Smooth muscle cell (in vitro differentiated cells): ENCODE data around the gene EIF3B. TPM values are rescaled to one million over a fixed set of nuclear protein-coding genes. Genes with fewer than 3 reads are reported as not detected.

Experiments used
- DNase-seq: peaks from one replicate; lab custom pipeline; 2025; ENCODE audit not compliant: unreplicated experiment; lab: John Stamatoyannopoulos, UW
- H2AFZ ChIP-seq: fragments of 200-600 bp; sonication (generic); 2 replicates; pipeline ENCODE4 v1.6.0; 2016; ENCODE audit warnings: antibody characterized with exemption, low read depth, mild to moderate bottlenecking
- H3F3A ChIP-seq: fragments of 200-600 bp; sonication (generic); 2 replicates; pipeline ENCODE4 v1.6.0; 2017; ENCODE audit warnings: antibody characterized with exemption, low read depth
- H3K27ac ChIP-seq: fragments of 200-600 bp; sonication (generic); 2 replicates; pipeline ENCODE4 v1.5.1; 2016; ENCODE audit warnings: low read depth, mild to moderate bottlenecking
- H3K27me3 ChIP-seq: fragments of 200-600 bp; sonication (generic); 2 replicates; pipeline ENCODE4 v1.6.1; 2016; ENCODE audit warnings: low read depth, mild to moderate bottlenecking
- H3K36me3 ChIP-seq: fragments of 200-600 bp; sonication (generic); 2 replicates; pipeline ENCODE4 v1.5.1; 2016; ENCODE audit warnings: low read depth
- H3K4me1 ChIP-seq: fragments of 200-600 bp; sonication (generic); 2 replicates; pipeline ENCODE4 v1.5.1; 2016; ENCODE audit warnings: low read depth
- H3K4me2 ChIP-seq: fragments of 200-600 bp; sonication (generic); 2 replicates; pipeline ENCODE4 v1.6.0; 2016; ENCODE audit warnings: mild to moderate bottlenecking
- H3K4me3 ChIP-seq: fragments of 200-600 bp; sonication (generic); 2 replicates; pipeline ENCODE4 v1.5.1; 2016; ENCODE audit warnings: mild to moderate bottlenecking
- H3K79me2 ChIP-seq: fragments of 200-600 bp; sonication (generic); 2 replicates; pipeline ENCODE4 v1.6.0; 2016; ENCODE audit warnings: low read depth, mild to moderate bottlenecking
- H3K9ac ChIP-seq: fragments of 200-600 bp; sonication (generic); 2 replicates; pipeline ENCODE4 v1.6.0; 2016; ENCODE audit warnings: low read depth
- H3K9me3 ChIP-seq: fragments of 200-600 bp; sonication (generic); replicated peaks from 2 replicates; pipeline ENCODE4 v1.5.1; 2016; ENCODE audit warnings: low read depth
- H4K20me1 ChIP-seq: fragments of 200-600 bp; sonication (generic); 2 replicates; pipeline ENCODE4 v1.6.0; 2016; ENCODE audit warnings: low read depth
- WGBS: methylation state at CpG from one replicate; pipeline ENCODE4 v1.1.7; 2016; ENCODE audit warnings: low lambda C conversion rate; 5-methylcytosine and 5-hydroxymethylcytosine counted together
- polyA plus RNA-seq: library from polyadenylated mRNA; unstranded; fragments of >200 nt; fragmentation: Nextera tagmentation; extraction: Ambion mirVana; gene quantifications from 2 replicates; pipeline ENCODE4 v1.2.1, GENCODE V29; 2016
- total RNA-seq: library from RNA; depleted of rRNA; stranded (reverse); fragments of >200 nt; gene quantifications from 2 replicates; pipeline ENCODE4 v1.2.3, GENCODE V29; 2014
- TF ChIP-seq, protein P1 (sequence below): fragments of 200-600 bp; sonication (generic); IDR thresholded peaks from 2 replicates; pipeline ENCODE4 v1.5.1; 2017; ENCODE audit warnings: borderline replicate concordance, mild to moderate bottlenecking, antibody characterized with exemption; ENCODE audit not compliant: insufficient read depth, poor library complexity, severe bottlenecking

EIF3B gene
- total and polyA plus RNA-seq, 2 experiments from 2014 or later, result 96.1 to 112 TPM

DNA sequence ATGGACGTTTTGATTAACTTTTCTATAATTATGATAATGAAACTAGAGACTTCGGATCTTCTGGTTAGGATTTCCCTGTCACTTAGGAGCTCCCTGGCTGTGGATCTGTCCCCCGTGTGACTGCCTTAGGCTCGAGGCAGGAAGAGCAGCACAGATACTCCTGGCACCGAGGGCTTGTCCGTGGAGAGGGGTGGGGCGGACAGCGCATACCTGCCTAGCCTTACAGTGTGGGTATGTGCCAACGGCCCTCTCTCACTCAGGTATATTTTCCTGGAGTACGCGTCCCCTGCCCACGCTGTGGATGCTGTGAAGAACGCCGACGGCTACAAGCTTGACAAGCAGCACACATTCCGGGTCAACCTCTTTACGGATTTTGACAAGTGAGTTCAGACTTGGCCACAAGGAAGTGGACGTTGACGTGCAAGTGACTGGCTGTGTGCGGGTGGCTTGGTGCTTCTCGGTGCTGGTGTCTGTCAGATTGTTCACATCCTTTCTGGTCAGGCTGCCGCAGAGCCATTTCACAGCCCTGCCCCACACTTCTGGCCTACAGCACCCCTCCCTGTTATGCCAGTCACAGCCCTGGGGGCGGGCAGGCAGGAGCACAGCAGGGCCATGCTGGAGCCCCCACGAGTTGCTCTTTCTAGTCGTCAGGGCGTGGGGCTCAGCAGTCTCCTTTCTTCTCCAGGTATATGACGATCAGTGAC is 7.9 kb downstream of the EIF3B start:
- H3K79me2 ChIP-seq, result peaks cover 53% of the 10 kb centered on the region
- no peaks in the 10 kb centered on the region for H3K9me3 ChIP-seq
- 97% methylated on average over 27 of the region's 27 CpGs for WGBS
- TF ChIP-seq, protein P1, sequence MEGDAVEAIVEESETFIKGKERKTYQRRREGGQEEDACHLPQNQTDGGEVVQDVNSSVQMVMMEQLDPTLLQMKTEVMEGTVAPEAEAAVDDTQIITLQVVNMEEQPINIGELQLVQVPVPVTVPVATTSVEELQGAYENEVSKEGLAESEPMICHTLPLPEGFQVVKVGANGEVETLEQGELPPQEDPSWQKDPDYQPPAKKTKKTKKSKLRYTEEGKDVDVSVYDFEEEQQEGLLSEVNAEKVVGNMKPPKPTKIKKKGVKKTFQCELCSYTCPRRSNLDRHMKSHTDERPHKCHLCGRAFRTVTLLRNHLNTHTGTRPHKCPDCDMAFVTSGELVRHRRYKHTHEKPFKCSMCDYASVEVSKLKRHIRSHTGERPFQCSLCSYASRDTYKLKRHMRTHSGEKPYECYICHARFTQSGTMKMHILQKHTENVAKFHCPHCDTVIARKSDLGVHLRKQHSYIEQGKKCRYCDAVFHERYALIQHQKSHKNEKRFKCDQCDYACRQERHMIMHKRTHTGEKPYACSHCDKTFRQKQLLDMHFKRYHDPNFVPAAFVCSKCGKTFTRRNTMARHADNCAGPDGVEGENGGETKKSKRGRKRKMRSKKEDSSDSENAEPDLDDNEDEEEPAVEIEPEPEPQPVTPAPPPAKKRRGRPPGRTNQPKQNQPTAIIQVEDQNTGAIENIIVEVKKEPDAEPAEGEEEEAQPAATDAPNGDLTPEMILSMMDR, result no peak
- H3K27ac ChIP-seq, result no peak overlapping the region
- peaks cover 69% of the 10 kb centered on the region for H4K20me1 ChIP-seq
- H3K36me3 ChIP-seq, result peaks cover 17% of the 10 kb centered on the region
- H3K27me3 ChIP-seq, result no peaks in the 10 kb centered on the region
- no peak overlapping the region for H3K9ac ChIP-seq
- H3F3A ChIP-seq, result peaks cover 4% of the 10 kb centered on the region
- H3K4me3 ChIP-seq, result no peak overlapping the region
- H2AFZ ChIP-seq, result no peak overlapping the region
- H3K4me2 ChIP-seq, result no peak overlapping the region
- no peak for DNase-seq
- H3K4me1 ChIP-seq, result no peaks in the 10 kb centered on the region

DNA sequence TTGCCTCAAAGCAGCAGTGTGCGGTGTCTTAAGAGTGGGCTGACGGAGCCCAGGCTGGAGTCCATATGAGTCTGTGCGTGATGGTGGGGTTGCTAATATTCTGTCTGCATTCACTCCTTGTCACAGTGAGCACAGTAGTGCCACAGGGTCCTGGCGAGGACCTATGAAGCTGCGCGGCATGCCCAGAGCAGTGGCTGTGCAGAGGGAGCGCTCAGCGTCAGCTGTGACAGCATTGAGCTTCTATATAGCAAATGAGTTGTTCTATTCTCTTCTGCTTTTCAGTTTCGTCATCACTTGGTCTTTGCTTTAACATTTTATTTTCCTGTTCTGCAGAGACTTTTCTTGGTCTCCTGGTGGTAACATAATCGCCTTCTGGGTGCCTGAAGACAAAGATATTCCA is 14.5 kb downstream of the EIF3B start:
- 96% methylated on average over 10 of the region's 10 CpGs for WGBS
- H3K79me2 ChIP-seq, result peaks cover 4% of the 10 kb centered on the region
- no peaks in the 10 kb centered on the region for H3F3A ChIP-seq
- H3K4me1 ChIP-seq, result no peaks in the 10 kb centered on the region
- H3K9me3 ChIP-seq, result no peaks in the 10 kb centered on the region
- TF ChIP-seq, protein P1, result no peak
- H3K4me2 ChIP-seq, result no peak overlapping the region
- H3K36me3 ChIP-seq, result peaks cover 31% of the 10 kb centered on the region
- H3K27ac ChIP-seq, result no peak overlapping the region
- H3K27me3 ChIP-seq, result no peaks in the 10 kb centered on the region
- no peak for DNase-seq
- H3K9ac ChIP-seq, result no peak overlapping the region
- peaks cover 46% of the 10 kb centered on the region for H4K20me1 ChIP-seq
- no peak overlapping the region for H3K4me3 ChIP-seq
- H2AFZ ChIP-seq, result no peak overlapping the region

DNA sequence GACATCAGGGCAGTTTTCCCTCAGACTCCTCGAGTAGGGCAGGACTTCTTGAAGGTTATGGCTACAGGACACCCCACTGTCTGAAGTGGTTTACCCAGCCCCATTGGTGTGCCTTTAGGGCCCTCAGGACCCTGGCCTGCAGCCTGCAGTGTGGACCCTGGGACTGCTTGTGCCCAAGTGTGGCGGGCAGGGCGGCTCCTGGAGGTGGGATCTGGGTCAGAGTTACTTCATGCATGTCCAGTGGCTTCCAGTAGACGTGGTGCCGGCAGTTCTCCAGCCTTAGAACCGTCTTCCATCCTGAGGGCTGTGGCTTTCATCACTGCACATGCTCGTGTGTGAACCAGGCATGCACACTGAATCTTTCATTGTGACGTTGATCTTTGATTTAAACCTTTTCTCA is 16.7 kb downstream of the EIF3B start:
- no peak overlapping the region for H2AFZ ChIP-seq
- no peak overlapping the region for H3K4me2 ChIP-seq
- H3K36me3 ChIP-seq, result peaks cover 26% of the 10 kb centered on the region
- H3K79me2 ChIP-seq, result peaks cover 11% of the 10 kb centered on the region
- peaks cover 44% of the 10 kb centered on the region for H4K20me1 ChIP-seq
- no peak overlapping the region for H3K4me3 ChIP-seq
- no peaks in the 10 kb centered on the region for H3K27me3 ChIP-seq
- no peaks in the 10 kb centered on the region for H3K9me3 ChIP-seq
- no peaks in the 10 kb centered on the region for H3K4me1 ChIP-seq
- no peaks in the 10 kb centered on the region for H3F3A ChIP-seq
- TF ChIP-seq, protein P1, result no peak
- 98% methylated on average over 8 of the region's 8 CpGs for WGBS
- H3K27ac ChIP-seq, result no peak overlapping the region
- no peak for DNase-seq
- H3K9ac ChIP-seq, result no peak overlapping the region

DNA sequence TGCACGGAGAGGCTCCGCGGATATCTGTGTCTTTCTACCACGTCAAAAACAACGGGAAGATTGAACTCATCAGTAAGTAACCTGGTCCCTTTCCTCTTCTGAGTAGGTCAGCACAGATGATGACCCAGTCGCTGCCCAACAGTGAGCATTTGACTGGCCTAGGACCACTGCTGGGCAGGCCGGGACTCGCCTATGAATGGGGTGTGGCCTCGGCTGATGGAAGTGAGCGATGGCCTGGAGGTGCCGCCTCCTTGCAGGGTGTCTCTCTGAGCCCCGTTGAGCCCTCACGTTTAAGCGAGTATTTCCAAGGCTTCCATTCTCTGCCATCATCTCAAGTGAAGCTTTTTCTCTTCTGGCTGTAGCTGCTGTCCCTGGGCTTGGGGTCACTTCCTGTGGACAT is 18.1 kb downstream of the EIF3B start:
- Histone ChIP-seq H3K79me2 (peaks cover 21% of the 10 kb centered on the region), H4K20me1 (peaks cover 57% of the 10 kb centered on the region)

More for the DNA sequence above, 18.1 kb downstream of the EIF3B start:
- Histone ChIP-seq H3F3A (no peaks in the 10 kb centered on the region), H3K27me3 (no peaks in the 10 kb centered on the region), H3K4me2 (no peak overlapping the region), H3K27ac (no peak overlapping the region), H3K9me3 (no peaks in the 10 kb centered on the region), H3K4me3 (no peak overlapping the region), H3K4me1 (no peaks in the 10 kb centered on the region), H3K36me3 (peaks cover 26% of the 10 kb centered on the region), H2AFZ (no peak overlapping the region), H3K9ac (no peak overlapping the region)
- TF ChIP-seq, protein P1, result no peak
- WGBS, result 96% methylated on average over 14 of the region's 14 CpGs
- no peak for DNase-seq
